IgD-negative memory B cell (primary cell): ENCODE data around the gene CXorf49. TPM values are rescaled to one million over a fixed set of nuclear protein-coding genes. Genes with fewer than 3 reads are reported as not detected.
"Not testable (repeated sequence)": the region's sequence is repeated elsewhere in the genome, so short reads cannot be mapped to it uniquely, and the experiment has no call there.

Experiments used
- H3K27ac Mint-ChIP-seq, 3 donors: one replicate each; pipeline ENCODE4 v1.8.0; 2020 to 2022; ENCODE audit warnings: mild to moderate bottlenecking in 3 of 3, mixed read lengths in 3 of 3, moderate library complexity in 1 of 3
- H3K27me3 Mint-ChIP-seq: one replicate; pipeline ENCODE4 v1.8.0; 2021; ENCODE audit warnings: mixed read lengths
- H3K36me3 Mint-ChIP-seq: one replicate; pipeline ENCODE4 v1.8.0; 2020; ENCODE audit warnings: mild to moderate bottlenecking, mixed read lengths
- H3K4me1 Mint-ChIP-seq, 3 donors: one replicate each; pipeline ENCODE4 v1.8.0; 2020 to 2022; ENCODE audit warnings: mixed read lengths in 3 of 3, mild to moderate bottlenecking in 1 of 3
- H3K4me3 Mint-ChIP-seq, 4 donors: one replicate each; pipeline ENCODE4 v1.8.0; 2020 to 2022; ENCODE audit warnings: mild to moderate bottlenecking in 4 of 4, mixed read lengths in 4 of 4, moderate library complexity in 3 of 4
- H3K9me3 Mint-ChIP-seq, 3 donors: one replicate each; pipeline ENCODE4 v1.8.0; 2020 to 2021; ENCODE audit warnings: mixed read lengths in 3 of 3, mild to moderate bottlenecking in 1 of 3
- polyA plus RNA-seq: library from polyadenylated mRNA; unstranded; fragments of 300-500 nt; fragmentation: Illumina TruSeq; gene quantifications from one replicate; pipeline ENCODE4 v1.2.3, GENCODE V29; 2021

Gene CXorf49
- polyA plus RNA-seq = not detected

GRCh38 chrX:71718185-71718584 is at the start of gene CXorf49:
TSS of gene CXorf49 (minus strand) at chrX:71718285. CDS start at chrX:71718151, 134 bp downstream.
- H3K27me3 Mint-ChIP-seq, H3K36me3 Mint-ChIP-seq, H3K4me1 Mint-ChIP-seq, H3K27ac Mint-ChIP-seq, H3K9me3 Mint-ChIP-seq, H3K4me3 Mint-ChIP-seq: not testable (repeated sequence)

GRCh38 chrX:71767134-71767533 is 49.0 kb upstream of the CXorf49 start:
- not testable (repeated sequence) for H3K27ac Mint-ChIP-seq, H3K27me3 Mint-ChIP-seq, H3K9me3 Mint-ChIP-seq, H3K4me3 Mint-ChIP-seq, H3K4me1 Mint-ChIP-seq, H3K36me3 Mint-ChIP-seq

- not testable (repeated sequence) for H3K27me3 Mint-ChIP-seq, H3K4me1 Mint-ChIP-seq, H3K27ac Mint-ChIP-seq, H3K4me3 Mint-ChIP-seq, H3K36me3 Mint-ChIP-seq, H3K9me3 Mint-ChIP-seq
Measured at GRCh38 chrX:71765613-71766012, 47.5 kb upstream of the CXorf49 start.

- not testable (repeated sequence) for H3K9me3 Mint-ChIP-seq, H3K4me3 Mint-ChIP-seq
Measured at GRCh38 chrX:71764832-71765231, 46.7 kb upstream of the CXorf49 start.

GRCh38 chrX:71763049-71763448 is 45.0 kb upstream of the CXorf49 start, which contains the start of gene CXorf49B:
TSS of gene CXorf49B (plus strand) at chrX:71763349. CDS start at chrX:71763424, 75 bp downstream.
- H3K4me3 Mint-ChIP-seq, H3K36me3 Mint-ChIP-seq, H3K27ac Mint-ChIP-seq, H3K4me1 Mint-ChIP-seq, H3K9me3 Mint-ChIP-seq, H3K27me3 Mint-ChIP-seq: not testable (repeated sequence)

More at GRCh38 chrX:71764832-71765231, 46.7 kb upstream of the CXorf49 start:
- not testable (repeated sequence) for H3K4me1 Mint-ChIP-seq, H3K27me3 Mint-ChIP-seq, H3K36me3 Mint-ChIP-seq, H3K27ac Mint-ChIP-seq

GRCh38 chrX:71760688-71761281 is 42.7 kb upstream of the CXorf49 start:
- not testable (repeated sequence) for H3K36me3 Mint-ChIP-seq, H3K27ac Mint-ChIP-seq, H3K4me3 Mint-ChIP-seq, H3K4me1 Mint-ChIP-seq, H3K27me3 Mint-ChIP-seq, H3K9me3 Mint-ChIP-seq

GRCh38 chrX:71720289-71720886 is 2.3 kb upstream of the CXorf49 start:
- H3K36me3 Mint-ChIP-seq, H3K27me3 Mint-ChIP-seq, H3K9me3 Mint-ChIP-seq, H3K4me3 Mint-ChIP-seq, H3K27ac Mint-ChIP-seq, H3K4me1 Mint-ChIP-seq: not testable (repeated sequence)

- H3K9me3 Mint-ChIP-seq, H3K4me3 Mint-ChIP-seq, H3K27me3 Mint-ChIP-seq, H3K27ac Mint-ChIP-seq, H3K4me1 Mint-ChIP-seq, H3K36me3 Mint-ChIP-seq: not testable (repeated sequence)
Measured at GRCh38 chrX:71719195-71719594, 1.1 kb upstream of the CXorf49 start.

- H3K27ac Mint-ChIP-seq, H3K36me3 Mint-ChIP-seq, H3K4me3 Mint-ChIP-seq, H3K27me3 Mint-ChIP-seq, H3K9me3 Mint-ChIP-seq, H3K4me1 Mint-ChIP-seq: not testable (repeated sequence)
Measured at GRCh38 chrX:71716323-71716722, 1.8 kb downstream of the CXorf49 start.

- H3K27ac Mint-ChIP-seq, H3K9me3 Mint-ChIP-seq, H3K36me3 Mint-ChIP-seq, H3K4me1 Mint-ChIP-seq, H3K27me3 Mint-ChIP-seq, H3K4me3 Mint-ChIP-seq: not testable (repeated sequence)
Measured at GRCh38 chrX:71715551-71715950, 2.5 kb downstream of the CXorf49 start.

GRCh38 chrX:71714064-71714463 is 4.0 kb downstream of the CXorf49 start:
- H3K9me3 Mint-ChIP-seq, H3K36me3 Mint-ChIP-seq, H3K27me3 Mint-ChIP-seq, H3K4me3 Mint-ChIP-seq, H3K27ac Mint-ChIP-seq, H3K4me1 Mint-ChIP-seq: not testable (repeated sequence)

- not testable (repeated sequence) for H3K27me3 Mint-ChIP-seq, H3K9me3 Mint-ChIP-seq, H3K4me3 Mint-ChIP-seq, H3K4me1 Mint-ChIP-seq, H3K27ac Mint-ChIP-seq, H3K36me3 Mint-ChIP-seq
Measured at GRCh38 chrX:71702853-71703252, 15.2 kb downstream of the CXorf49 start.

- H3K9me3 Mint-ChIP-seq, H3K27ac Mint-ChIP-seq, H3K4me1 Mint-ChIP-seq, H3K4me3 Mint-ChIP-seq, H3K27me3 Mint-ChIP-seq, H3K36me3 Mint-ChIP-seq: not testable (repeated sequence)
Measured at GRCh38 chrX:71699023-71699344, 19.1 kb downstream of the CXorf49 start.

GRCh38 chrX:71698299-71699022 is 19.6 kb downstream of the CXorf49 start:
- H3K27me3 Mint-ChIP-seq, H3K27ac Mint-ChIP-seq, H3K4me3 Mint-ChIP-seq, H3K36me3 Mint-ChIP-seq, H3K4me1 Mint-ChIP-seq, H3K9me3 Mint-ChIP-seq: not testable (repeated sequence)

- not testable (repeated sequence) for H3K4me3 Mint-ChIP-seq, H3K9me3 Mint-ChIP-seq, H3K36me3 Mint-ChIP-seq, H3K27ac Mint-ChIP-seq, H3K27me3 Mint-ChIP-seq, H3K4me1 Mint-ChIP-seq
Measured at GRCh38 chrX:71697466-71698298, 20.4 kb downstream of the CXorf49 start.
